Measurements from ENCODE around the gene MMD2.
A peak's percentile ranks its signal among the peaks of the same experiment; 100 is the strongest.
"Not testable (repeated sequence)": the region's sequence is repeated elsewhere in the genome, so short reads cannot be mapped to it uniquely, and the experiment has no call there.

MMD2 gene

DNA sequence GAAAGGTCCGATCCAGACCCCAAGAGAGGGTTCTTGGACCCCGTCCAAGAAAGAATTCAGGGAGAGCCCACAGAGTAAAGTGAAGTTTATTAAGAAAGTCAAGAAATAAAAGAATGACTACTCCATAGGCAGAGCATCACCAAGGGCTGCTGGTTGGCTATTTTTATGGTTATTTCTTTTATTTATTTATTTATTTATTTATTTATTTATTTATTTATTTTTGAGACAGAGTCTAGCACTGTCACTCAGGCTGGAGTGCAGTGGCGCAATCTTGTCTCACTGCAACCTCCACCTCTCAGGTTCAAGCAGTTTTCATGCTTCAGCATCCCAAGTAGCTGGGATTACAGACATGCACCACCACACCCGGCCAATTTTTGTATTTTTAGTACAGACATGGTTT, 65.8 kb downstream of the MMD2 start:
- not testable (repeated sequence) for DNase-seq

DNA sequence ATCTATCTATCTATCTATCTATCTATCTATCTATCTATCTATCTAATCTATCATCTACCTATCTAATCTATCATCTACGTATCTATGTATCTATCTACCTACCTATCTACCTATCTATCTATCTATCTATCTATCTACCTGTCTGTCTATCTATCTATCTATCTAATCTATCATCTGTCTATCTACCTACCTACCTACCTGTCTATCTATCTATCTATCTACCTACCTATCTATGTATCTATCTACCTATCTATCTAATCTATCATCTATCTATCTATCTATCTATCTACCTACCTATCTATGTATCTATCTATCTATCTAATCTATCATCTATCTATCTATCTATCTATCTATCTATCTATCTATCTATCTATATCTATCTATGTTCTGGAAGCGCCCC, 67.5 kb downstream of the MMD2 start:
- DNase-seq = not testable (repeated sequence)

DNA sequence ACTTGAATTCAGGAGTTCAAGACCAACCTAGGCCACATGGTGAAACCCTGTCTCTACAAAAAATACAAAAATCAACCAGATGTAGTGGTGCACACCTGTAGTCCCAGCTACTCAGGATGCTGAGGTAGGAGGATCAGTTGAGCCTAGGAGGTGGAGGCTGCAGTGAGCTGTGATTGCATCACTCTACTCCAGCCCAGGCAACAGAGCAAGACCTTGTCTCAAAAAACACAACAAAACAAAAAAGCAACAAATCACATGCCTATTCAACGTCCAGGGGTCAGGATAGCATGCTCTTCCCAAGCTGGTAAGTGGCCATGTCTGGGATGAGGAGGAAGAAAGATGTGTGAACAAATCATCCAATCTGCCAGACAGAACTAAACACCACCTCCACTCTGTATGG, 69.3 kb downstream of the MMD2 start:
- no peak for DNase-seq

GRCh38 chr7:4888161-4888560, 70.8 kb downstream of the MMD2 start:
- no peak for DNase-seq

DNA sequence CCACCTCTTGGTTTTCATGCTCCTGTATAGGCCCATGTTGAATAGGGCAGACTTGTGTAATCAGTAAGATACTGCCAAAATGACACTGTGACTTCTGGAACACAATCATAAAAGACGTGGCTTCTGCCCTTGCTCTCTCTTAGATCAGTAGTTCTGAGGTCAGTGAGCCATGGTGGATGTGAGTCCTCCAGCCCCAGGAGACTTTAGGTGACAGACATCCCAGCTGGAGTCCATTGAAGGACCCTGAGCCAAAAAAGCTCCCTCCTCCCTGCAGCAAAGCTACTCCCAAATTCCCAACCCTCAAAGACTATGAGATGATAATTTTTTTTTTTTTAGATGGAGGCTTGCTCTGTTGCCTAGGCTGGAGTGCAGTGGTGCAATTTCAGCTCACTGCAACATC, 72.3 kb downstream of the MMD2 start:
- DNase-seq = no peak

DNA sequence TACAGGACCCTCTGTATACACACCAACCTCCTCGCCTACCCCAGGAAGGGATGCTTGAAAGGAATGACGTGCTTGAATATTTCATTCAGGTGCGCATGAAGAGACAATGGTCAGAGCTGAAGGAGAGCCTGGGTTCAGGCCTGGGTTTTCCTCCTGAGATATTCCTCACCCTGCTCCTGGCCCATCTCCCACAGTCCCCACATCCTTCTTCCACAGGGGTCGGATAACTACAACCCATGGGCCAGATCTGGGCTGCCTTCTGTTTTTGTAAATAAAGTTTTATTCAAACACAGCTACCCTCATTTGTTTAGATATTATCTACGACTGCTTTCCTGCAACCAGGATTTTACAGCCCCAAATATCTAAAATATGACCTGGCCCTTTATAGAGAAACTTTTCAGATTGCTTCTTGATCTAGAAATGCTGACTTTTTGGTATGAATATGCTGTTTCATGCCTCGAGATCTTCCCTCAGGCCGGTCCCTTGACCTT, 73.6 kb downstream of the MMD2 start:
- DNase-seq = no peak

DNA sequence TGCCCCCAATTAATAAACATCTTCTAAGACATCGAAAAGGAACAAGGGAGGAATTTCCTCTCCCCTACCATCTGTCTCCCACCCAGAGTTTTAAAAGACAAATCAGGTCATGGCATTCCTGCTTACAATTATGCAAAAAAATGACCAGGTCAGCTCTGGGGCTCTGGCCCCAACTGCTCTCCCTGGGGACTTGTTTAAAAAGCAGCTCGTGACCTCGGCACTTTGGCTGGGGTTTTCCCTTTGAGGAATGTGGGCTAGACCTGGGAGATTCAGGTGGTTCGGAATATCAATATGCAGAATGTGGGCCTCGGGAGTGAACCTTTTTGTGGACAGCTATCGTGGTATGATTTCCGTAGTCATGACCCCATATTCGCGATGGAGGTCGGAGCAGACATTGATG, 74.8 kb downstream of the MMD2 start:
- no peak for DNase-seq

DNA sequence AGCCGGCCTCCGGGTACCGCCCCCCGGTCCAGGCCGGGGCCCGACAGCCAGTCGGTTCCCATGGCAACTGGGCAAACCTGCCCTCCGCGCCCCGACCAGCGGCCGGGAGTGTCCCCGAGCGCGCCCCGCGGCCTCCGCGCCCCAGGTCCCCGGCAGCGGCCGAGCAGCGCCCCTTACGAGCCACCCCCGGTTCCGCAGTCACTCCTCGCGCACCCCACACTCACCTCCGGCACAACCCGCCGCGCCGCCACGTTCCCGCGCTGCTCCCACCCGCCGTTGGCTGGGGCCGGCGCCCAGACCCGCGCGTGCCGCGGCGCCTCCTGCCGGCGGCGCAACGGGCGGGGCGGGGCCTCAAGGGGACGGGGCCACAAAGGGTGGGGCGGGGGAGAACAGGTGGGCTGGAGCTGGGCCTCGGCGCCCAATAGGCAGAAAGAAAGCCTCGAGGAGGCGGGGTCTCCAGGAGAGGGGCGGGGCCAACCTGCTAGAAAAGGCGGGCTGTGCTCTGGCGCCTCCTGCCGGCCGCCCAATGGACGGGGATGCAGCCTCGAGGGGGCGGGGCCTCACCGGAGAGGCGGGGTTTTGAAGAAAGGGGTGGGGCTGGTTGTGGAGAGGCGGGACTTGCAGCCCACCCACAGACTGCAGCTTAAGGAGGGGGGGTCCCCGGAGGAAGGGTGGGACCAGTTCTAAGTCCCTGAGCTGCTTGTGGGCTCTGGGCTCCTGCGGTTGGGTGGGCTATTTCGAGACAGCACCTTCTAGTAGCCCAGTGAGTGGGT, 75.4 kb downstream of the MMD2 start, which contains the start of gene RADIL:
Gene RADIL, minus strand, starts transcription at position 345 of the 773 bp plus-strand sequence. CDS start 5,577 bp downstream, outside the sequence.
- DNase-seq = peak; percentile 95

DNA sequence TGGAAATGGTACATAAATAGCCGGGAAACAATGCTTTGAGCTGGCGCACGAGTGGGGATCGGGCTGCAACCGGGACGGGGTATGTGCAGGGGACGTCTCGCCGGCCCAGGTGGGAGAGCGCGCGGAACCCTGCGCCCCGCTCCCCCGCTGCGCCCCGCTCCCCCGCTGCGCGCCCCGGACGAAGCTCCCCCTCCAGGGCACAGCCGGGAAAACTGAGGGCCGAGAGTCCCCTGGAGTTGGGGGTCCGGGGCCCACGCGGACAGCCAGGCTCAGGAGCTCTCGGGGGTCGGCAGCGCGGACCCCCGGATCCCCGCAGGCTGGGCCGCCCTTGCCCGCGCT, 76.0 kb downstream of the MMD2 start:
- DNase-seq = no peak

- DNase-seq = no peak
These were observed 76.6 kb downstream of the MMD2 start for GRCh38 chr7:4882169-4883032.

- no peak for DNase-seq
These were observed 78.8 kb downstream of the MMD2 start for GRCh38 chr7:4880218-4880617.

DNA sequence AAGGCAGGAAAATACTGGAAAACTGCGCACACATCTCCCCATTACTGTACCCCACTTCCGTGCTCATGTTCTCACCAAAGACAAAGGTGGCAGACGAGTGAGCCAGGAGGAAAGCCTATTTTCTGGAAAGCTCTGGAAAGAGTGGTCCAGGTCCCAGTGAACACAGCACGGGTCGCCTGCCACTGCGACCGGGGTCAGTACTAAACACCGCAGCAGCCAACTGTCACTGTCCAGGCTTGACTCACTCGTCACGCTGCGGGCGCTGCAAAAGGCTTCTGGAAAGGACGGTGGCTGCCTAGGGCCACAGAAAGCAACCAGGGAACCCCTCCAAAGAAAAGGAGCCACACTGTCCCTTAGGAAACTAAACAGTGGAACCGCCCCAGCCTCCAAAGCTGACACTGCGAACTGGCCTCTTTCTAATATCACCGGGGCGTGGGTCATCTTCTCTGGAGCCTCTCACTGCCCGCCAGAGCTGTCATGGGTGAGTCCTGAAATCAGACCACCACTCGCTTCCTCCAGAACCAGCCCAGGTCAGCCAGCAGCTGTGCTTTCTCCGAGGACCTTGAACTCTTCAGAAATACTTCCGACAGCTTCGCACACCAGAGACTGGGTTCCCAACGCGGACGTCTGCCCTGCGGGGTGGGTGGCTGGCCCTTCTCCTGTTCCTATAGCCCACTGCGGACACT, 79.4 kb downstream of the MMD2 start:
- no peak for DNase-seq

- DNase-seq = no peak
These were observed 80.4 kb downstream of the MMD2 start for GRCh38 chr7:4878336-4879335.

DNA sequence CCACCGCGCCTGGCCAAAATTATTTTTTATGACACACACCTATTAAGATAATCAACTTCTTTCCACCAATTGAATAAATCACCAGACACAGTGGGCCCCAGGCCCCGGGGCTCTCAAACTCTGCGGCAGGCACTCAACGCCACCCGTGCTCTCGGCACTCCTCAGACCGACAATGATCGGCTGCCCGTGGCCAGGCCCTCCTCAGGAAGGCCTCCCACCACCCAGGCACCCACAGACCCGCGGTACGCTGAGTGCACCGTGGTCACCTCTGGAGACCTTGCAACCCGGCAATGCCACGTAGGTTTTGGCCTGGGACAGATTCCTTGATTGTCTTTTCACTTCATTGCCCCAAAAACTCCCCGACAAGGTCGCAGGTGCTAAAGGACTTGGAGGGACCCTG, 82.4 kb downstream of the MMD2 start:
- DNase-seq = no peak

- no peak for DNase-seq
These were observed 83.6 kb downstream of the MMD2 start for GRCh38 chr7:4875391-4875790.

- DNase-seq = no peak
These were observed 85.7 kb downstream of the MMD2 start for GRCh38 chr7:4873071-4873944.

- no peak for DNase-seq
These were observed 86.9 kb downstream of the MMD2 start for GRCh38 chr7:4871930-4872675.

GRCh38 chr7:4871056-4871680, 87.8 kb downstream of the MMD2 start:
- no peak for DNase-seq

DNA sequence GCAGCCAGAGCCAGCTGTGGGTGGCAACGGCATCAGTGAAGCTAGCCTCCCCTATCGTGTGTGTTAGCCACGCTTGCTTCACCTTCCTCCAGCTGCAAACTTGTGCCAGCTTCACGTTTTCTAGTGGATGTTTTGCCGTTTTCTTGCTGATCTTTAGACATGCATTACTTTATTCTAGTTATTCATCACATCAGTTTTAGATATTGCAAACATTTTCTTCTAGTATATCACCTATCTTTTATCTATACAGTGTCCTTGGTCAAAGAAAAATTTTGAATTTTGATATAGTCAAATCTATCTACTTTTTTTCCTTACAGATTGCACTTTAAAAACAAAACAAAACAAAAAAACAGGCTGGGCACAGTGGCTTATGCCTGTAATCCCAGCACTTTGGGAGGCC, 90.5 kb downstream of the MMD2 start:
- no peak for DNase-seq

Measured in NCI-H1694 (cell line).